AG10803 (cell line): Measurements from ENCODE around the gene ESYT3.

Experiments
- DNase-seq: peaks from one replicate; pipeline ENCODE4 v3.0.0; 2010; ENCODE audit warnings: low read depth
- H3K4me3 ChIP-seq: 2 replicates; pipeline ENCODE4 v1.5.1; 2011; ENCODE audit warnings: mild to moderate bottlenecking, low read length, control low read depth
- TF ChIP-seq, protein P1 (sequence below): conservative IDR thresholded peaks from 2 replicates; pipeline ENCODE4 v1.5.1; 2011; ENCODE audit warnings: mild to moderate bottlenecking, low read length, control low read depth, inconsistent platforms

ESYT3 gene

DNA sequence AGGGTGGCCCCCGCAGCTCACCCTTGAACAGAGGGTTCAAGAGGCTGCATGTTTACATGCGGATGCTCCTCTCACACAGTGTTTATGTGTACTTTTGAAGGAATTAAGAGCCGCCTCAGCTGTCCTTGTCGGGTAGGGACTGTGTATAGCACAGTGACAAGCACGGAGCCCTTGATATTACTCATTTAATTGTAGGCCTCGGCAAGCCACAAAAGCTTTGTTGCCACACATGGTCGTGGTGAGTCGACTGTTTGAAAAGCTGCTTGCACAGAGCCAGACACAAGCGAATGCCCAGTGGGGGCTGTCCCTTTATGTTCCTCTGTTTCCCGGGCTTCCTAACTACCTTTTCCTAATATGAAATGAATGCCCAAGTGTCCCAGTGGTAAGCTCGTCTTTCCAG, 4.5 kb downstream of the ESYT3 start:
- TF ChIP-seq, protein P1, sequence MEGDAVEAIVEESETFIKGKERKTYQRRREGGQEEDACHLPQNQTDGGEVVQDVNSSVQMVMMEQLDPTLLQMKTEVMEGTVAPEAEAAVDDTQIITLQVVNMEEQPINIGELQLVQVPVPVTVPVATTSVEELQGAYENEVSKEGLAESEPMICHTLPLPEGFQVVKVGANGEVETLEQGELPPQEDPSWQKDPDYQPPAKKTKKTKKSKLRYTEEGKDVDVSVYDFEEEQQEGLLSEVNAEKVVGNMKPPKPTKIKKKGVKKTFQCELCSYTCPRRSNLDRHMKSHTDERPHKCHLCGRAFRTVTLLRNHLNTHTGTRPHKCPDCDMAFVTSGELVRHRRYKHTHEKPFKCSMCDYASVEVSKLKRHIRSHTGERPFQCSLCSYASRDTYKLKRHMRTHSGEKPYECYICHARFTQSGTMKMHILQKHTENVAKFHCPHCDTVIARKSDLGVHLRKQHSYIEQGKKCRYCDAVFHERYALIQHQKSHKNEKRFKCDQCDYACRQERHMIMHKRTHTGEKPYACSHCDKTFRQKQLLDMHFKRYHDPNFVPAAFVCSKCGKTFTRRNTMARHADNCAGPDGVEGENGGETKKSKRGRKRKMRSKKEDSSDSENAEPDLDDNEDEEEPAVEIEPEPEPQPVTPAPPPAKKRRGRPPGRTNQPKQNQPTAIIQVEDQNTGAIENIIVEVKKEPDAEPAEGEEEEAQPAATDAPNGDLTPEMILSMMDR: no peak
- H3K4me3 ChIP-seq: no peak overlapping the region
- DNase-seq: peak; percentile 60

DNA sequence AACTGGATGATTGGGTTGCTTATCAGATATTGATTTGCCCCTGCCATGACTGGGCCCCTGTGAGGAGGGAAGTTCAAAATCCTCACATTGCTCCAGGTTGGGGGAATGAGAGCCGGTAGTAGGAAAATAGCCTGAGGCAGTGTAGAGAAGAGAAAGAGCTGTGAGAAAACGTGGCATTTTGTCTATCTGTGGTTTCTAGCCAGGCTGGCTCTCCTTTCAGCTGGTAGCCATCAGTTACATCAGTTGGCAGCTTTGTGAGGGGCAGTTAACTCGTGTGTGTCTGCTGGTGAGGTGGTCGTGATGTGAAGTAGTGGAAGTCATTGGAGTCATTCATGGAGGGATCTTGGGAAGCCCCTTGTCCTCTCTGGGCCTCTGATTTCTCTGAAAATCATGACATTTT, 5.2 kb downstream of the ESYT3 start:
- peak; percentile 47 for DNase-seq
- H3K4me3 ChIP-seq: no peak overlapping the region
- TF ChIP-seq, protein P1: no peak

DNA sequence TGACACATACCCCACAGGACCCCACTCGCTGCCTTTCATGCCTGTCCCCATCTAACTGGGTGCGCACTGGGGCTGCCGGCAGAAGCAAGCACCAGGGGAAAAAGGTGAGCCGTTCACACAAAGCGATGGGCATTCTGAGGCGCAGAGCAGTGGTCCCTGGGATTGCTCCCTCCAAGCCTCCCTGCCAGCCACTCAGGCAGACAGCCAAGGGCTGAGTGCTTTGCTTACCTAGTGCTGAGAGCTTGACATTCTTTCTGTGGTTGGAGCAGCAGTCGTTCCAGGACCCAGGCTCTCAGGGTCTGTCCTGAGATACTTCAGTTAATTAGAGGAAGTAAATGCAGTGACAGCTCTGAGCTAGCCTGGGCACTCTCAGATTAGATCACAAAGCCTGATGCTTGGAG, 5.7 kb downstream of the ESYT3 start:
- DNase-seq: peak; percentile 71
- H3K4me3 ChIP-seq: no peak overlapping the region
- TF ChIP-seq, protein P1: no peak

DNA sequence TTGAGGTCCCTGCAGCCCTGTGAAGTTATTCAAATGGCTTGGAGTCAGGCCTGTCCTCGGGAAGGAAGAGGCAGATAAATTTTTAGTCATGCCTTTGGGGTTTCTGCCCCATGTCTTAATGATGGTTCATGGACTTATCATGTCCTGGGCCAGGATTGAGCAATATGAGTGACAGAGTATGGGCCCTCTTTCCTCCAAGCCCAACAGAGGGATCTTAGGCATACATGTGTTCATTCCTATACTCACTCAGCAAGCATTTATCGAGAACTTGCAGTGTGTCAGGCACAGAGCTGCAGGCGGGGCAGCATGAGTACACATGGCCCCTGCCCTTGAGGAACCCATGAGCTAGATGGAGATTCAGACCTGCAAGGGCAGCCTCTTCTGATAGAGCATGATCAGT, 6.2 kb downstream of the ESYT3 start:
- H3K4me3 ChIP-seq: no peak overlapping the region
- TF ChIP-seq, protein P1: no peak
- peak; percentile 82 for DNase-seq

DNA sequence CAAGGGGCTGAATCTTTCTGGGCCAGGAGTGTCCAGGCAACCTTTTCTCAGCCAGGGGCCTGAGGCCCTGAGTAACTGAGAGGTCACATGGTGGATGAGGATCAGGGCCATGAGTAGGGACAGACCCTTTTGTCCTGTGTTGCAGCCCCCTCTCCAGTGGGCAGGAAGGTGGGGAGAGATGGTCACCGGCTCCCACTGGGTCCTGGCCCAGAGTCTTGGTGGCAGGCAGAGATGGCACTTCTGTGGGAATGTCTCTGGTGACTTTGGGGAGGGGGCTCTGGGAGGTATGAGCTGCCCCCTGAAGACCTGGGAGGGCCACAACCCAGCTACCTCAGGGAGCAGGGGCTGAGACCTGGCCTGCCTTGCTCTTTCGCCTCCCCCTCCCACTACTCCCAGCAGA, 6.8 kb downstream of the ESYT3 start:
- H3K4me3 ChIP-seq: no peak overlapping the region
- DNase-seq: no peak
- TF ChIP-seq, protein P1: no peak

DNA sequence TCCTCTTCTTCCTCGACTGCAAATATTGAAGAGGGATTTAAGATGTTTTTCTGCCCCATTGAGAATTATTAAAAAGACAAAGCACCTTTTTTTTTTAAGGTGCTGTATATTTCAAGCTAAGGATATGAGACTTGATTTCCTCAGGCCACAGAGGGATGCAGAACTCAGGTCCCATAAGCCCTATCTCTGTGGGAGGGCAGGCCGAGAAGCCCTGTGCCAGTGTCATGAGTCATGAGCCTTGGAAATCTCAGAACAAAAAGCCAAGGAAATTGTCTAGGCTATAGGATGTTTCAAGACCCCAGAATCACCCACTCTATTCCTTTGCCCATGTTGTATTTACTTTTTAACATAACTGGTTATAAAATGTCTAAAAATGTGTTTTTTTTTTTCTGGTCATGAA, 7.3 kb downstream of the ESYT3 start:
- TF ChIP-seq, protein P1: no peak
- no peak overlapping the region for H3K4me3 ChIP-seq
- peak; percentile 28 for DNase-seq

DNA sequence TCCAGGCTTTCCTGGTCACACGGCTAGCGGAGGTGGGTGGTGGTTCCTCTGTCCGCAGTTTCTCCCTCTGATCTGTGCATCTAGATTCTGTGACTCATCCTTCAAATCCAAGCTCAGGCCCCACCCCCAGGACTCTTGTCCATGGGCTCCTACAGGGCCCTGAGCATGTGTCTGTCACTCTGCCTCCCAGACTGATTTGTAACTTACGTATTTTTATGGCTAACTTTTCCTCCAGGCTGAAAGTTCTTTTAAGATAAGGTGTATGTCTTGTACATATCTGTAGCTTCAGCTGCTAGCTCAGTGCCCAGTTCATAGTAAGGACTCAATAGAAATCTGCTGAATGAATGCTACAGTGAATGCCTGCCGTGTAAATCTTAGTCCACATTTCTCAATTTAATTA, 8.0 kb downstream of the ESYT3 start:
- H3K4me3 ChIP-seq: no peak overlapping the region
- TF ChIP-seq, protein P1: no peak
- peak; percentile 47 for DNase-seq
